ENCODE measurements around the gene GUCY2D. TPM values are rescaled to one million over a fixed set of nuclear protein-coding genes. Genes with fewer than 3 reads are reported as not detected.
"Not testable (repeated sequence)": the region's sequence is repeated elsewhere in the genome, so short reads cannot be mapped to it uniquely, and the experiment has no call there.

The GUCY2D gene
- total and polyA plus RNA-seq, 3 experiments from 2014 or later = 0.22 TPM; not detected in 2

DNA sequence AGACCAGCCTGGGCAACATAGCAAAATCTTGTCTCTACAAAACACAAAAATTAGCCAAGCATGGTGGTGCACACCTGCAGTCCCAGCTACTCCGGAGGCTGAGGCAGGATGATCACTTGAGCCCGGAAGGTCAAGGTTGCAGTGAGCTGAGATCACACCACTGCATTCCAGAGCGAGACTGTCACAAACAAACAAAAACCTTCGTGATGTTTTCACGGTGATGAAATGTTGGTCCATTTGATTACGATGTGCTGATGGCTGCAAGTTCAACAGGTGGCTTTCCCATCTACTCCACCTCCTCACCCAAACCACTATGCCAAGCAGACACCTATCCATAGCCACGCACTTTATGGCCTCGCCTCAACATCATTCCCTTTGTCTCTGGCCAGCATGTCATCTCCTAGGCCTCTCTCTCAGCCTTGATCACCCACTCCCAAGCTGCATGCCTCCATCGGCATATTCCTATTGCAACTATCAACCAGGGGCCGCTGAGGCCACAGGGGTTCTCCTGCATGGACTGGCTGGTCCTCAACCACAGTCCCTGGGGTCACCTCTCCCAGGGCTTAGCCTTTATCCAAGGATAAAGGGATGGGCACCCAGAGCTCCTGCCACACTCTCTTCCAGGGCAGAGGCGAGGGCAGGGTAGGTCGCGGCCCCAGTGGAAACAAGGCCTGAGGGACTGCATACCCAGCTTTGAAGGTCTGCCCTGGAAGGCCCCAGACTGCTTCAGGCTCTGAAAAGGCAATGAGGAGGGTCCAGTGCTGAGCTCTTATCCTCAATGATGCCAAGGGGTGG, 19.3 kb downstream of the GUCY2D start:
- DNase-seq = no peak
- no peak overlapping the region for H3K27ac ChIP-seq (ENCODE audit: low read depth, low read length)
- POLR2A ChIA-PET = no interaction called here
- peaks cover 0 to 2% (median 0%) of the 10 kb centered on the region in 3 donors for H3K36me3 Mint-ChIP-seq
- no peaks in the 10 kb centered on the region for H3K9me3 ChIP-seq (ENCODE audit: low read length)
- H3K9me3 Mint-ChIP-seq = no peaks in the 10 kb centered on the region
- peaks cover 8% of the 10 kb centered on the region for H3K27me3 ChIP-seq (ENCODE audit: insufficient read depth, low read length, poor library complexity, severe bottlenecking)
- no peak overlapping the region for H3K27ac Mint-ChIP-seq
- H3K27me3 Mint-ChIP-seq = peaks cover 6 to 43% of the 10 kb centered on the region in 2 donors
- no peaks in the 10 kb centered on the region for H3K36me3 ChIP-seq (ENCODE audit: insufficient read depth, low read length)
- no peaks in the 10 kb centered on the region for H3K4me1 ChIP-seq (ENCODE audit: insufficient read depth, low read length)
- peak overlapping the region in 1 of 7 donors; percentile 45 for H3K4me3 Mint-ChIP-seq
- CTCF ChIA-PET = interaction anchor here (2.1 kb wide), 1 partner anchor 12 kb away, joined by 5 read pairs; no protein-coding TSS in a partner anchor
- no peak overlapping the region for H3K4me3 ChIP-seq (ENCODE audit: low read length)
- H3K4me1 Mint-ChIP-seq = peaks cover 2 to 3% (median 3%) of the 10 kb centered on the region in 3 donors

GRCh38 chr17:8022360-8023003, 20.1 kb downstream of the GUCY2D start:
- H3K27ac ChIP-seq (ENCODE audit: low read depth, low read length) = no peak overlapping the region
- no peak overlapping the region for H3K4me3 Mint-ChIP-seq
- no peak for DNase-seq
- CTCF ChIA-PET = interaction anchor here (2.1 kb wide), 1 partner anchor 12 kb away, joined by 5 read pairs; no protein-coding TSS in a partner anchor
- H3K36me3 Mint-ChIP-seq = peaks cover 0 to 2% (median 0%) of the 10 kb centered on the region in 3 donors
- no peaks in the 10 kb centered on the region for H3K4me1 ChIP-seq (ENCODE audit: insufficient read depth, low read length)
- peaks cover 1% of the 10 kb centered on the region for H3K27me3 ChIP-seq (ENCODE audit: insufficient read depth, low read length, poor library complexity, severe bottlenecking)
- H3K9me3 ChIP-seq (ENCODE audit: low read length) = no peaks in the 10 kb centered on the region
- peaks cover 12 to 47% of the 10 kb centered on the region in 2 donors for H3K27me3 Mint-ChIP-seq
- POLR2A ChIA-PET = no interaction called here
- no peaks in the 10 kb centered on the region for H3K9me3 Mint-ChIP-seq
- H3K36me3 ChIP-seq (ENCODE audit: insufficient read depth, low read length) = no peaks in the 10 kb centered on the region
- H3K4me1 Mint-ChIP-seq = no peaks in the 10 kb centered on the region
- no peak overlapping the region for H3K27ac Mint-ChIP-seq
- H3K4me3 ChIP-seq (ENCODE audit: low read length) = no peak overlapping the region

- H3K36me3 Mint-ChIP-seq; H3K4me1 ChIP-seq (ENCODE audit: insufficient read depth, low read length); H3K4me3 ChIP-seq (ENCODE audit: low read length); H3K27me3 ChIP-seq (ENCODE audit: insufficient read depth, low read length, poor library complexity, severe bottlenecking); DNase-seq; H3K36me3 ChIP-seq (ENCODE audit: insufficient read depth, low read length); CTCF ChIA-PET; H3K4me1 Mint-ChIP-seq; H3K27ac ChIP-seq (ENCODE audit: low read depth, low read length); POLR2A ChIA-PET; H3K9me3 Mint-ChIP-seq; H3K4me3 Mint-ChIP-seq; H3K9me3 ChIP-seq (ENCODE audit: low read length); H3K27ac Mint-ChIP-seq: not testable (repeated sequence)
- peaks cover 20 to 54% of the 10 kb centered on the region in 2 donors for H3K27me3 Mint-ChIP-seq
Measured at GRCh38 chr17:8024161-8024560, 21.7 kb downstream of the GUCY2D start.

DNA sequence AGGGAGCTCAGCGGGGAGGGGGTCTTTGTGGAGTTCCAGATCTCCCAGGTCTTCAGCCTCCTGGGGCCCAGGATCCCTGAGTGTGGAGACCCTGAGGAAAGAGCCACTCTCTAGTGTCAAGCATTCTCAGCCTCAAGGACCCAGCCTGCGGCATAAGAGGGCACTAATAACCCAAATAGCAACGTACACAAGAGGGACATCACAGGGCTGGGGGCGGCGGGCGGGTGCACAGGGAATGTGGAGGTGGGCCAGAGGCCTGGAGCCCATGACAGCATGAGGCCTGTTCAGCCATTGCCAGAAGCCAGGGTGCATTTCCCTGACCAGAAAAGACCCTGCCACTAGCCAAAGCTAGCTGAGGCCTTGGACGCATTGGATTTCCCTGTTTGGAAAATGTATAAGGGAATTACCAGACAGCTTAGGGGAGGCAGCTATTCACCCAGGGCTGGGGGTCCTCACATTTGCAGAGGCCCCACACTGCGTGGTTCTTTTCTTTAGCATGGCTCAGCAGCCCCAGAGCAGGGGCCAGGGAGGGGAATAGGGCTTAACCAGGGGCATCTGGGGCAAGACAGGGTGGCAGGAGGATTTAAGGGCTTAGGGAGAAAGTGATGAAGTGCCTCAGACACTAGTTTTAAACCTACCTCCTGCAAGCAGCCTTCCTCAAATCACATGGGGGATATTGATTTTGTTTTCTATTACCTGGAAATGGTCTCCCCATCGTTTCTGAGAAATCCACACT, 22.9 kb downstream of the GUCY2D start:
- H3K27ac ChIP-seq (ENCODE audit: low read depth, low read length) = no peak overlapping the region
- H3K27me3 ChIP-seq (ENCODE audit: insufficient read depth, low read length, poor library complexity, severe bottlenecking) = no peaks in the 10 kb centered on the region
- no peak for DNase-seq
- H3K27me3 Mint-ChIP-seq = peaks cover 16 to 53% of the 10 kb centered on the region in 2 donors
- H3K27ac Mint-ChIP-seq = peak overlapping the region in 1 of 8 donors; percentile 34
- ChIA-PET POLR2A (no interaction called here), CTCF (no interaction called here)
- no peaks in the 10 kb centered on the region for H3K4me1 Mint-ChIP-seq
- H3K36me3 Mint-ChIP-seq = peaks cover 0 to 4% (median 2%) of the 10 kb centered on the region in 3 donors
- H3K4me3 ChIP-seq (ENCODE audit: low read length) = no peak overlapping the region
- no peak overlapping the region for H3K4me3 Mint-ChIP-seq
- no peaks in the 10 kb centered on the region for H3K9me3 ChIP-seq (ENCODE audit: low read length)
- H3K36me3 ChIP-seq (ENCODE audit: insufficient read depth, low read length) = no peaks in the 10 kb centered on the region
- H3K4me1 ChIP-seq (ENCODE audit: insufficient read depth, low read length) = no peaks in the 10 kb centered on the region
- no peaks in the 10 kb centered on the region for H3K9me3 Mint-ChIP-seq

DNA sequence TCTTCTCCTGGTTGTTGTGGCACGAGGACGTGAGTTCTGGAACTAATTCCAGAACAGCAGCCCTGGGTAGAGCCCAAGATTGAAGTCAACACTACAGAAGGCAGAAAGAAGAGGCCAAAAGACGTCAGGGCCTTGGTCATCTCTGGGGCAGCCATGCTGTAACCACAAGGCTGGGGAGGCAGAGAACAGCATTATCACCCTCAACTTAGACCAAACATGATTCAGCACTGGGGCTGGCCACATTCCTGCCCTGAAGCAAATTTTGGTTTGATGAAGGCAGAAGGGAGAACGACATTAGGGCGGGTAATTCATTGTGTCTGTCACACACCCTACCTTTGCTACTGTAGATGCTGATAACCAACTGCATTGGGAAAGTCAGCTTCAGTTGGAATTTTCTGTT, 26.7 kb downstream of the GUCY2D start:
- Mint-ChIP-seq H3K27me3 (peaks cover 18 to 66% of the 10 kb centered on the region in 2 donors), H3K9me3 (no peaks in the 10 kb centered on the region), H3K36me3 (peaks cover 0 to 4% (median 0%) of the 10 kb centered on the region in 3 donors), H3K4me1 (no peaks in the 10 kb centered on the region), H3K4me3 (peak overlapping the region in 1 of 7 donors; percentile 5), H3K27ac (no peak overlapping the region)
- CTCF ChIA-PET = interaction anchor here (1.4 to 2.0 kb wide), 2 partner anchors 10 to 28 kb away, joined by 4 to 5 read pairs; no protein-coding TSS in a partner anchor
- no peaks in the 10 kb centered on the region for H3K4me1 ChIP-seq (ENCODE audit: insufficient read depth, low read length)
- POLR2A ChIA-PET = no interaction called here
- no peak overlapping the region for H3K27ac ChIP-seq (ENCODE audit: low read depth, low read length)
- H3K9me3 ChIP-seq (ENCODE audit: low read length) = no peaks in the 10 kb centered on the region
- no peak overlapping the region for H3K4me3 ChIP-seq (ENCODE audit: low read length)
- no peak for DNase-seq
- H3K36me3 ChIP-seq (ENCODE audit: insufficient read depth, low read length) = no peaks in the 10 kb centered on the region
- no peaks in the 10 kb centered on the region for H3K27me3 ChIP-seq (ENCODE audit: insufficient read depth, low read length, poor library complexity, severe bottlenecking)

- Histone ChIP-seq H3K4me1 (ENCODE audit: insufficient read depth, low read length) (no peaks in the 10 kb centered on the region), H3K27ac (ENCODE audit: low read depth, low read length) (no peak overlapping the region), H3K27me3 (ENCODE audit: insufficient read depth, low read length, poor library complexity, severe bottlenecking) (no peaks in the 10 kb centered on the region), H3K36me3 (ENCODE audit: insufficient read depth, low read length) (no peaks in the 10 kb centered on the region), H3K9me3 (ENCODE audit: low read length) (no peaks in the 10 kb centered on the region), H3K4me3 (ENCODE audit: low read length) (no peak overlapping the region)
- ChIA-PET POLR2A (no interaction called here), CTCF (interaction anchor here (0.7 kb wide), 1 partner anchor 41 kb away, joined by 3 read pairs; no protein-coding TSS in a partner anchor)
- Mint-ChIP-seq H3K27ac (no peak overlapping the region), H3K36me3 (peaks cover 0 to 4% (median 0%) of the 10 kb centered on the region in 3 donors), H3K4me1 (no peaks in the 10 kb centered on the region), H3K4me3 (no peak overlapping the region), H3K27me3 (peaks cover 23 to 68% of the 10 kb centered on the region in 2 donors), H3K9me3 (no peaks in the 10 kb centered on the region)
- DNase-seq = no peak
Measured at GRCh38 chr17:8031261-8031661, 28.8 kb downstream of the GUCY2D start.

DNA sequence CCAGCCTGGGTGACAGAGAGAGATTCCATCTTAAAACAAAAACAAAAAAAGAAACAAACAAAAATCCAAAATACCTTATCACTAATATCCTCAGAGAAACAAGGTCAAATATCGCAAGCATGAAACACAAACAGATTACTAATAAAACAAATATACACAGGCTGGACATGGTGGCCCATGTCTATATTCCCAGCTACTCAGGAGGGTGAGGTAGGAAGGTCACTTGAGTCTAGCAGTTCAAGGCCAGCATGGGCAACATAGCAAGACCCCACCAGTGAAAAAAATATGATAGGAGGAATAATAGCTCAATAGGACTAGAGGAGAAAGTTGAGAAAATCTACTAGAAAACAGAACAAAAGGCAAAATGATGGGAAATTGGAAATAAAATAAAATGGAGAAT, 29.5 kb downstream of the GUCY2D start:
- ChIA-PET POLR2A (no interaction called here), CTCF (interaction anchor here (1.7 kb wide), 1 partner anchor 9 kb away, joined by 5 read pairs; no protein-coding TSS in a partner anchor)
- no peak overlapping the region for H3K4me3 Mint-ChIP-seq
- H3K36me3 Mint-ChIP-seq = peaks cover 0 to 4% (median 0%) of the 10 kb centered on the region in 3 donors
- Histone ChIP-seq H3K9me3 (ENCODE audit: low read length) (no peaks in the 10 kb centered on the region), H3K36me3 (ENCODE audit: insufficient read depth, low read length) (no peaks in the 10 kb centered on the region), H3K4me1 (ENCODE audit: insufficient read depth, low read length) (no peaks in the 10 kb centered on the region), H3K27ac (ENCODE audit: low read depth, low read length) (no peak overlapping the region), H3K4me3 (ENCODE audit: low read length) (no peak overlapping the region), H3K27me3 (ENCODE audit: insufficient read depth, low read length, poor library complexity, severe bottlenecking) (no peaks in the 10 kb centered on the region)
- H3K27ac Mint-ChIP-seq = no peak overlapping the region
- H3K9me3 Mint-ChIP-seq = no peaks in the 10 kb centered on the region
- no peaks in the 10 kb centered on the region for H3K4me1 Mint-ChIP-seq
- DNase-seq = no peak
- peaks cover 21 to 67% of the 10 kb centered on the region in 2 donors for H3K27me3 Mint-ChIP-seq

Measured in CD8-positive, alpha-beta memory T cell (primary cell).